ENCODE measurements around the gene ZMYND11. TPM values are rescaled to one million over a fixed set of nuclear protein-coding genes. Genes with fewer than 3 reads are reported as not detected.
A peak's percentile ranks its signal among the peaks of the same experiment; 100 is the strongest.

The ZMYND11 gene
- total and polyA plus RNA-seq, 2 of the 13 experiments (the other 11 are each of a cell fraction or from before 2014, with no cell fraction given): 17.5 to 38.7 TPM

GRCh38 chr10:127612-128432 is 7.4 kb upstream of the ZMYND11 start (continued):
- no peak for TF ChIP-seq AKNA (CRISPR knock-in tag; IDR thresholded peaks at IDR 0.05; ENCODE audit: borderline replicate concordance)
- peak in 1 of 2 experiments; percentile 68; a peak in 3 of 4 replicates for TF ChIP-seq MAFK (conservative IDR thresholded peaks at IDR 0.05 in 1 of 2, IDR thresholded peaks at IDR 0.05 in 1 of 2; ENCODE audit: low read length in 2 of 2)

- 56% methylated on average over 4 of the region's 4 CpGs for WGBS (ENCODE audit: low lambda C conversion rate)
- no TSS peak for BruUV-seq (replicated peaks)
- no peak for FAIRE-seq
These were observed 5.4 kb upstream of the ZMYND11 start for GRCh38 chr10:129810-130209.

More at GRCh38 chr10:129810-130209, 5.4 kb upstream of the ZMYND11 start:
- ChIA-PET POLR2A (no interaction called here), CTCF (ENCODE audit: low intra/inter-chr PET ratio, low total read pairs) (no interaction called here)
- no peak overlapping the region for H2AFZ ChIP-seq (ENCODE audit: low read length)
- H3K27ac ChIP-seq (ENCODE audit: extremely low read length, insufficient read depth, low read length): no peak overlapping the region
- H3K9ac ChIP-seq (ENCODE audit: insufficient read depth, low read depth, low read length): no peak overlapping the region
- no peaks in the 10 kb centered on the region for H3K9me3 ChIP-seq (ENCODE audit: low read length)
- TF ChIP-seq ZNF672 (CRISPR knock-in tag; IDR thresholded peaks at IDR 0.05) (no peak), BCL6 (CRISPR knock-in tag; IDR thresholded peaks at IDR 0.05) (peak; percentile 63)
- no peaks in the 10 kb centered on the region; the same call in 1 of the 2 replicates for H4K20me1 ChIP-seq (ENCODE audit: insufficient read depth, low read length)
- intact Hi-C loops (cut with micrococcal nuclease; ENCODE audit: unreplicated experiment) (no loop called here), in situ Hi-C loops (cut with HindIII; ENCODE audit: extremely low pct_ligation_motif_present, low pct_unique_long_range_greater_than_20kb) (no loop called here)
- peaks cover 6% of the 10 kb centered on the region for H3K79me2 ChIP-seq (ENCODE audit: insufficient read depth, low read length)
- ATAC-seq (no peak), DNase-seq (ENCODE audit: low spot score) (no peak)
- H3K36me3 ChIP-seq (replicated peaks in 1 of 2; ENCODE audit: control insufficient read depth in 1 of 2, insufficient read depth in 2 of 2, low read length in 2 of 2): no peaks in the 10 kb centered on the region
- no peak overlapping the region for H3K4me3 ChIP-seq (replicated peaks in 1 of 3; ENCODE audit: insufficient read depth in 1 of 3, low read depth in 2 of 3, low read length in 3 of 3)
- H3K4me2 ChIP-seq (ENCODE audit: low read depth, low read length): no peak overlapping the region
- H3K4me1 ChIP-seq (ENCODE audit: insufficient read depth, low read length): peaks cover 26% of the 10 kb centered on the region
- no peaks in the 10 kb centered on the region for H3K27me3 ChIP-seq (ENCODE audit: control insufficient read depth in 1 of 2, insufficient read depth in 2 of 2, low read length in 2 of 2)

All from HepG2 (cell line).